ENCODE data around the gene CASZ1. TPM values are rescaled to one million over a fixed set of nuclear protein-coding genes. Genes with fewer than 3 reads are reported as not detected.
A peak's percentile ranks its signal among the peaks of the same experiment; 100 is the strongest.

Gene CASZ1
- total and polyA plus RNA-seq, 2 experiments from 2014 or later, result 3.6 to 6.9 TPM

- no peaks in the 10 kb centered on the region for H3K9me3 ChIP-seq (ENCODE audit: low read depth)
- H4K20me1 ChIP-seq (ENCODE audit: insufficient read depth, poor library complexity, severe bottlenecking), result peaks cover 3% of the 10 kb centered on the region
- DNase-seq (ENCODE audit: low spot score), result no peak
- H3K27ac ChIP-seq, result peak overlapping the region; percentile 95
- H3K36me3 ChIP-seq (replicated peaks; ENCODE audit: insufficient read depth, low read depth), result no peaks in the 10 kb centered on the region
- no peak overlapping the region for H2AFZ ChIP-seq
- H3K79me2 ChIP-seq, result peaks cover 48% of the 10 kb centered on the region
- H3K4me1 ChIP-seq (ENCODE audit: insufficient read depth), result peaks cover 50% of the 10 kb centered on the region
- H3K27me3 ChIP-seq, result no peaks in the 10 kb centered on the region
- H3K9me2 ChIP-seq (replicated peaks; ENCODE audit: insufficient read depth), result no peaks in the 10 kb centered on the region
- H3K4me3 ChIP-seq, result no peak overlapping the region
- H3K4me2 ChIP-seq, result no peak overlapping the region
- WGBS (ENCODE audit: low lambda C conversion rate, missing lambda C conversion rate), result 95% methylated on average over 10 of the region's 10 CpGs
- no peak for TF ChIP-seq EZH2 (IDR thresholded peaks at IDR 0.05; ENCODE audit: borderline replicate concordance)
- no peak for TF ChIP-seq EZH2phosphoT487 (IDR thresholded peaks at IDR 0.05; ENCODE audit: low read depth, severe bottlenecking, unreplicated experiment)
- no peak for TF ChIP-seq CTCF (IDR thresholded peaks at IDR 0.05; ENCODE audit: poor library complexity)
Measured at GRCh38 chr1:10688409-10688786, 108.0 kb downstream of the CASZ1 start.

GRCh38 chr1:10687782-10688408 is 108.6 kb downstream of the CASZ1 start:
- no peak for TF ChIP-seq EZH2 (IDR thresholded peaks at IDR 0.05; ENCODE audit: borderline replicate concordance)
- no peak for TF ChIP-seq EZH2phosphoT487 (IDR thresholded peaks at IDR 0.05; ENCODE audit: low read depth, severe bottlenecking, unreplicated experiment)
- no peak for TF ChIP-seq CTCF (IDR thresholded peaks at IDR 0.05; ENCODE audit: poor library complexity)
- 89% methylated on average over 15 of the region's 15 CpGs for WGBS (ENCODE audit: low lambda C conversion rate, missing lambda C conversion rate)

GRCh38 chr1:10687251-10687651 is 109.2 kb downstream of the CASZ1 start:
- H3K27me3 ChIP-seq, result no peaks in the 10 kb centered on the region
- no peak for TF ChIP-seq EZH2phosphoT487 (IDR thresholded peaks at IDR 0.05; ENCODE audit: low read depth, severe bottlenecking, unreplicated experiment)
- no peak for TF ChIP-seq EZH2 (IDR thresholded peaks at IDR 0.05; ENCODE audit: borderline replicate concordance)
- no peak for TF ChIP-seq CTCF (IDR thresholded peaks at IDR 0.05; ENCODE audit: poor library complexity)
- DNase-seq (ENCODE audit: low spot score), result no peak
- H3K9me2 ChIP-seq (replicated peaks; ENCODE audit: insufficient read depth), result no peaks in the 10 kb centered on the region
- peak overlapping the region; percentile 95 for H3K27ac ChIP-seq
- H3K79me2 ChIP-seq, result peaks cover 40% of the 10 kb centered on the region
- H3K4me2 ChIP-seq, result peak overlapping the region; percentile 65
- no peak overlapping the region for H3K4me3 ChIP-seq
- H3K4me1 ChIP-seq (ENCODE audit: insufficient read depth), result peaks cover 50% of the 10 kb centered on the region
- H2AFZ ChIP-seq, result no peak overlapping the region
- H3K36me3 ChIP-seq (replicated peaks; ENCODE audit: insufficient read depth, low read depth), result no peaks in the 10 kb centered on the region
- WGBS (ENCODE audit: low lambda C conversion rate, missing lambda C conversion rate), result 90% methylated on average over 7 of the region's 7 CpGs
- H4K20me1 ChIP-seq (ENCODE audit: insufficient read depth, poor library complexity, severe bottlenecking), result peaks cover 3% of the 10 kb centered on the region
- H3K9me3 ChIP-seq (ENCODE audit: low read depth), result no peaks in the 10 kb centered on the region

More at GRCh38 chr1:10687782-10688408, 108.6 kb downstream of the CASZ1 start:
- no peak for DNase-seq (ENCODE audit: low spot score)
- no peaks in the 10 kb centered on the region for H3K27me3 ChIP-seq
- no peaks in the 10 kb centered on the region for H3K9me3 ChIP-seq (ENCODE audit: low read depth)
- no peaks in the 10 kb centered on the region for H3K36me3 ChIP-seq (replicated peaks; ENCODE audit: insufficient read depth, low read depth)
- no peak overlapping the region for H3K4me3 ChIP-seq
- peak overlapping the region; percentile 65 for H3K4me2 ChIP-seq
- H3K27ac ChIP-seq, result peak overlapping the region; percentile 95
- H2AFZ ChIP-seq, result no peak overlapping the region
- no peaks in the 10 kb centered on the region for H3K9me2 ChIP-seq (replicated peaks; ENCODE audit: insufficient read depth)
- H3K79me2 ChIP-seq, result peaks cover 44% of the 10 kb centered on the region
- peaks cover 3% of the 10 kb centered on the region for H4K20me1 ChIP-seq (ENCODE audit: insufficient read depth, poor library complexity, severe bottlenecking)
- H3K4me1 ChIP-seq (ENCODE audit: insufficient read depth), result peaks cover 50% of the 10 kb centered on the region

Measured in hepatocyte (in vitro differentiated cells).